ENCODE results near the gene FUCA2.
A peak's percentile ranks its signal among the peaks of the same experiment; 100 is the strongest.

The FUCA2 gene

GRCh38 chr6:143536866-143537691 lies 25.6 kb upstream of the FUCA2 start:
- DNase-seq (ENCODE audit: low read depth), result peak; percentile 23
- peak; percentile 46 for TF ChIP-seq CTCF (IDR thresholded peaks at IDR 0.05; ENCODE audit: control insufficient read depth, extremely low read depth, insufficient read depth)
- peak overlapping the region; percentile 52 for H3K4me3 ChIP-seq (ENCODE audit: low read depth, low read length)

GRCh38 chr6:143536461-143536865 lies 24.9 kb upstream of the FUCA2 start:
- no peak for DNase-seq (ENCODE audit: low read depth)
- no peak for TF ChIP-seq CTCF (IDR thresholded peaks at IDR 0.05; ENCODE audit: control insufficient read depth, extremely low read depth, insufficient read depth)
- peak overlapping the region; percentile 51 for H3K4me3 ChIP-seq (ENCODE audit: low read depth, low read length)

GRCh38 chr6:143535189-143535614 lies 23.7 kb upstream of the FUCA2 start:
- no peak for DNase-seq (ENCODE audit: low read depth)
- H3K4me3 ChIP-seq (ENCODE audit: low read depth, low read length), result no peak overlapping the region
- TF ChIP-seq CTCF (IDR thresholded peaks at IDR 0.05; ENCODE audit: control insufficient read depth, extremely low read depth, insufficient read depth), result no peak

- DNase-seq (ENCODE audit: low read depth), result no peak
- H3K4me3 ChIP-seq (ENCODE audit: low read depth, low read length), result no peak overlapping the region
- no peak for TF ChIP-seq CTCF (IDR thresholded peaks at IDR 0.05; ENCODE audit: control insufficient read depth, extremely low read depth, insufficient read depth)
These were observed 20.4 kb upstream of the FUCA2 start for GRCh38 chr6:143531720-143532499.

GRCh38 chr6:143529095-143529494 lies 17.6 kb upstream of the FUCA2 start:
- DNase-seq (ENCODE audit: low read depth), result no peak
- no peak overlapping the region for H3K4me3 ChIP-seq (ENCODE audit: low read depth, low read length)
- no peak for TF ChIP-seq CTCF (IDR thresholded peaks at IDR 0.05; ENCODE audit: control insufficient read depth, extremely low read depth, insufficient read depth)

GRCh38 chr6:143528164-143528811 lies 16.8 kb upstream of the FUCA2 start:
- TF ChIP-seq CTCF (IDR thresholded peaks at IDR 0.05; ENCODE audit: control insufficient read depth, extremely low read depth, insufficient read depth), result no peak
- no peak for DNase-seq (ENCODE audit: low read depth)
- no peak overlapping the region for H3K4me3 ChIP-seq (ENCODE audit: low read depth, low read length)

All from LNCaP clone FGC (cell line).